Measurements from ENCODE around the gene ATP6V0E1. TPM values are rescaled to one million over a fixed set of nuclear protein-coding genes. Genes with fewer than 3 reads are reported as not detected.
"Not testable (repeated sequence)": the region's sequence is repeated elsewhere in the genome, so short reads cannot be mapped to it uniquely, and the experiment has no call there.

ATP6V0E1 gene
- total RNA-seq, 1 experiment from 2014 or later: 135 TPM

DNA sequence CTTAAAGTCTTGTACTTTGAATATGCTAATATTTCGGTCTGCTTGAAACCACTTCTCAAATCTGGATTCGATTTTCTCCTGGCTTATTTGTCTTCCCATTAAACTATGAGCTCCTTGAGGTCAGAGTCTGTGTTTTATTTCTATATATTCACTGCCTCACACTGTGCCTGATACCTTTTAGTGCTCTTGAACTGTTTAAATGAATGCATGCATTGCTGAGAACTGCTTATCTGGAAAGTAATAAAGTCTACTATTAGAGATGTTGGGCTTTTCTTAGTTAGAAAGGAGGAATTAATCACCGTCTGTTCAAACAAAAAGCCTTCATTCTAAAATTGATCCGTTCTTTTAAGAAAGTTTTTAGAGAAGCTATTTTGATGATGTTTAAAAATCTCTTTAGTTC is 78.6 kb downstream of the ATP6V0E1 start:
- DNase-seq (ENCODE audit: extremely low read depth, low read depth): no peak

DNA sequence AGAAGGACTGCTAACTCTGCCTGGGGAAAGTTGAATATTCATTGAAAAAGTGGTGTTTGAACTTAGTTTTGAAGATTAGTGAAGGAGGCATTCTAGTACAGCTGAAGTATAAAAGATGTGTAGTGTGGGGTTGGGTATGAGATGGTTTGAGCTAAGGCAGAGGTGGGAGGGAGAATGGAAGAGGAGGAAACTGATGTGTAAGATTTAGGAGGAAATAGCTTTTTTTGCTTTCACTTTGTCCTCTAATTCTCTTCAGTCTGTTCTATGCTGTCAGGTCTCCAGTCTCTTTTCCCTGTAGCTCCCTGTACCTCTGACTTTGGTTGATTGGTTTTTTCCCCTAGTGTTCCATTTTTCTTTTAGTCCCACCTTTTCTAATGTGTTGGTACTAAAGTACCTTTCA is 81.6 kb downstream of the ATP6V0E1 start:
- DNase-seq (ENCODE audit: extremely low read depth, low read depth): no peak

DNA sequence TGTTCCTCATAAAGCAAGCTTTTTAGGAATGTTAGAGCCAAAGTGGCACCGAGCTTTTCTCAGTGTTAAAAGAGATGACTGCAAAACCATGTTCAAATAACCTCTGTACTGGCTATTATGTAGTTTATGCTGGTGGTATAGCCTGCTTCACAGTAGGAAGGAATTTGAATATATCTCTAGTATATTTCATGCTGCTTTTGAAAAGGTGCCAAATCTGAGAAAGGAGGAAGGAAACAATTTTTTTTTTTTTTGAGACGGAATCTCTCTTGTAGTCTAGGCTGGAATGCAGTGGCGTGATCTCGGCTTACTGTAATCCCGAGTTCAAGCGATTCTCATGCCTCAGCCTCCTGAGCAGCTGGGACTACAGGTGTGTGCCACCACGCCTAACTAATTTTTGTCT is 86.1 kb downstream of the ATP6V0E1 start:
- no peak for DNase-seq (ENCODE audit: extremely low read depth, low read depth)

DNA sequence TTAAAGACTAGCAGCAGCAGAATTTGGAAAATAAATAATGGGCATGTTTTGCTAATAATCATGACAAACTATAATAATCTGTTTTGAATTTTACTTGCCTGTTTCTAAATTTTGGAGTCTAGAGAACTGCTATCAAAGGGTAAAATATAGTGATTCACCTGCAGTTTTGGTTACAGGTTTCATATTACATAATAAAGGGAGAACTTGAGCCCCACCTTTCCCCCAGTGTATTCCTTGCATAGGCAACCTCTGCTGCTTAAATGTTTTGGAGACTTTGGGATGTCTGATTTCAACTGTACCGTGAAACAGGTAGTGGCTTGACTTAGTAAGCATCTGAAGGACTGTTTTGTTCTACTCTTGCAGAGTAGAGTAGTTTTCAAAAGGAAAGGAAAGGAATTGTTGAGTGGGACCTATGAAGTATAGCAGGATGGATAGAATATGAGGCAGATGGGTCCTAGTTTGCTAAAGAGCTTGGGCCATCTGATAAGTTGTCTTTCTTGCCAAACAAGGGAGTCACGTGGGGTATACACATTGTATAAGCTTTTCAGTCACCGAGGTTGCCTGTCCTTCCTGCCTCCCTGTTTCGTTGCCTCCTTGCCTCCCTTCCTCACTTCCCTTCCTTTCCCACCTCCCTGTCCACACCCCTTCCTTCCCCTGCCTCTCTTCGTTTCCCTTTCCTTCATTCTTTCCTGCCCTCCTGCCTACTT is 91.7 kb downstream of the ATP6V0E1 start:
- DNase-seq (ENCODE audit: extremely low read depth, low read depth): no peak

DNA sequence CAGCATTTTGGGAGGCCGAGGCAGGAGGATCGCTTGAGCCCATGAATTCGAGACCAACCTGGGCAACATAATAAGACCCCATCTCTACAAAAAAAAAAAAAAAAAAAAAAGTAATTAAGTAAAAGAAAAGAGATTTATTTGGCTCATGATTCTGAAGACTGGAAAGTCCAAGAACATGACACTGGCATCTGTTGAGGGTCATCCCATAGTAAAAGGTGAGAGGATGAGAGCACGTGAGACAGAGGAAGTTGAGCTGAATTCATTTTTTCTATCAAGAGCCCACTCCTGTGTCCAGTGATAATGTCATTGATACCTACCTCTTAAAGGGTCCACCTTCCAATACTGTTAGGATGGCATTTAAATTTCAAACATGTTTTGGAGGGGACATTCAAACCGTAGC is 92.4 kb downstream of the ATP6V0E1 start:
- no peak for DNase-seq (ENCODE audit: extremely low read depth, low read depth)

DNA sequence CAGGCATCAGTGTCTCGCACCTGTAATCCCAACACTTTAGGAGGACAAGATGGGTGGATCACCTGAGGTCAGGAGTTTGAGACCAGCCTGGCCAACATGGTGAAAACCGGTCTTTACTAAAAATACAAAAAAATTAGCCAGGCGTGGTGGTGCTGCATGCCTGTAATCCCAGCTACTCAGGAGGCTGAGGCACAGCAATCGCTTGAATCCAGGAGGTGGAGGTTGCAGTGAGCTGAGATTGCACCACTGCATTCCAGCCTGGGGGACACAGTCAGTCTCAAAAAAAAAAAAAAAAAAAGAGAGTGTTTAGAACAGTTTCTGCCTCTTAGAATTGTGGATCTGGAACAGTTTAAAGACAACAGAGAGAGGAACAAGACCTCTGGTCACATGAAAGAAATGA is 92.9 kb downstream of the ATP6V0E1 start:
- DNase-seq (ENCODE audit: extremely low read depth, low read depth): not testable (repeated sequence)

DNA sequence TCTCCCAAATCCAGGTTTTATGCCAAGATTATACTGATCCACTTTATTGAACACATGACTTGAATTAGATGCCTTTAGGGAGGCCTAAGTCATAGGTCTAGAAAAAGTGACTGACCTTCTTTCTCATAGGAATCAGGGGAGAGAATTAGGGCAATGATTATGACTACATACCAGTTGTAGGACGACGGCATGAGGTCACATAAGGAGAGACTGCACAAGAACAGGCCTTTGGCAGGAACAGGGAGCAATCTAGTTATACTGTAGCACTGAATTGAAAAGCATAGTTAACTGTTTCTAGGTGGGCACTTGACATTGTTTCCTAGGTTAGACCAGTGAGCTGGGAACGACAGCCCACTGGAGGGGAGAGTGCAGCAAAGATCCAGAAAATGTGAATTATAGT is 95.3 kb downstream of the ATP6V0E1 start:
- no peak for DNase-seq (ENCODE audit: extremely low read depth, low read depth)

Small RNAs within 50 kb of the gene (small RNA-seq; reads per million reads assigned to genes)
- gene RF00019 (0 reads per million in 2 experiments), gene SNORA74B (8.2 to 13.7 reads per million in 2 experiments)

Other genes starting within 250 kb of the ATP6V0E1 start
- 441 and 521 TPM in 2 replicates for gene DUSP1, start 212.6 kb upstream of the ATP6V0E1 start, total RNA-seq (2014; rRNA removed; shearing (Covaris generic))
- gene ERGIC1, start 149.5 kb upstream of the ATP6V0E1 start, total RNA-seq (2014; rRNA removed; shearing (Covaris generic)): 189 and 198 TPM in 2 replicates
- 104 and 105 TPM in 2 replicates for gene RPL26L1, start 24.3 kb upstream of the ATP6V0E1 start, total RNA-seq (2014; rRNA removed; shearing (Covaris generic))
- 4.9 and 5.7 TPM in 2 replicates for gene CREBRF, start 72.6 kb downstream of the ATP6V0E1 start, total RNA-seq (2014; rRNA removed; shearing (Covaris generic))
- gene BNIP1, start 160.8 kb downstream of the ATP6V0E1 start, total RNA-seq (2014; rRNA removed; shearing (Covaris generic)): 27.0 and 29.8 TPM in 2 replicates

Measured in NCI-H460 (cell line).